Osteocyte (in vitro differentiated cells): Measurements from ENCODE around the gene RHBDL1. TPM values are rescaled to one million over a fixed set of nuclear protein-coding genes. Genes with fewer than 3 reads are reported as not detected.

ENCODE experiments used
- DNase-seq: peaks from one replicate; pipeline ENCODE4 v3.0.0; 2021; ENCODE audit warnings: mixed read lengths; ENCODE audit not compliant: unreplicated experiment; ENCODE audit errors: extremely low spot score
- H3K27ac Mint-ChIP-seq: one replicate; pipeline ENCODE4 v1.8.0; 2021; ENCODE audit warnings: mild to moderate bottlenecking, mixed read lengths; ENCODE audit not compliant: unreplicated experiment
- H3K27me3 Mint-ChIP-seq: one replicate; pipeline ENCODE4 v1.8.0; 2021; ENCODE audit warnings: mixed read lengths; ENCODE audit not compliant: unreplicated experiment
- H3K36me3 Mint-ChIP-seq: one replicate; pipeline ENCODE4 v1.8.0; 2021; ENCODE audit warnings: mixed read lengths; ENCODE audit not compliant: unreplicated experiment
- H3K4me1 Mint-ChIP-seq: one replicate; pipeline ENCODE4 v1.8.0; 2021; ENCODE audit warnings: mixed read lengths; ENCODE audit not compliant: unreplicated experiment
- H3K4me3 Mint-ChIP-seq: one replicate; pipeline ENCODE4 v1.8.0; 2021; ENCODE audit warnings: mild to moderate bottlenecking, moderate library complexity, mixed read lengths; ENCODE audit not compliant: unreplicated experiment
- H3K9me3 Mint-ChIP-seq: one replicate; pipeline ENCODE4 v1.8.0; 2021; ENCODE audit warnings: mixed read lengths; ENCODE audit not compliant: unreplicated experiment
- total RNA-seq: library from RNA; stranded (reverse); gene quantifications from 2 replicates; pipeline ENCODE4 v1.2.1, GENCODE V29; 2021
- TF ChIP-seq, protein P1 (sequence below): fragments of 200-600 bp; sonication (generic); IDR thresholded peaks from 2 replicates; pipeline ENCODE4 v1.5.0; 2021; ENCODE audit warnings: antibody characterized with exemption, mild to moderate bottlenecking, moderate library complexity

Gene RHBDL1
- total RNA-seq, 1 donor from 2014 or later, result 5.4 TPM

DNA sequence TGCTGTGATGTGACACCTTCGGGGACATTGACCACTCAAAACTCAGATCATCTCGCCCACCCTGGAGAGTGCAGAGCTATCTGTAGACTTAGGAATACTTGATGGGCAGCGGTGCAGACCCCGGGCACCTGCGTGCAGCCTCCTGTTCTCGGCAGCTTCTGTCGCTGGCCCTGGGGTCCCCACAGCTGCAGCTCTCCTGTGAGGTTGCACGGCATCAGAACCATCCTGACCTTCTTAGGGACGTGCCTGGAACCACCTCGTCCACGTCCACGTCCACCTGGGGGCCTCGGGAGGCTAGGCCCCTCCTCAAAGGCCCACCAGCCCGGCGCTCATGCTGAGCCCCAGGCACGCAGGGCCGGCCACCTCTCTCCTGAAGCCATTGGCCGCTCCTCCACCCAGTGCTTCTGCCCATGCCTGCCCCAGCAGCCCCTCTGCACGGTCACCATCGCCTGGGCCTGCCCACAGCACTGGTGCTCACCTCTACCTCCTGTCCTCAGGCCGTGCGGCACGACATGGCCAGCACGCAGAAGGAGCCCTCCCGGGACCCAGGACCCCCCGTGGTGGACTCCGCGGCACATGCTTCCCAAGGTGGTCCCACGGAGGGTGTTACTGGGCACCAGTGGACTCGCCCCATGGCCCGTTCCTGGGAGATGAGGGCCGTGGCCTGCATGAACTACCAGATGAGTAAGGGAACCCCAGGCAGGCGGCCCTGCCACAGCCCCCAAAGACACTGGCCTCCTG, 47.0 kb upstream of the RHBDL1 start:
- TF ChIP-seq, protein P1, sequence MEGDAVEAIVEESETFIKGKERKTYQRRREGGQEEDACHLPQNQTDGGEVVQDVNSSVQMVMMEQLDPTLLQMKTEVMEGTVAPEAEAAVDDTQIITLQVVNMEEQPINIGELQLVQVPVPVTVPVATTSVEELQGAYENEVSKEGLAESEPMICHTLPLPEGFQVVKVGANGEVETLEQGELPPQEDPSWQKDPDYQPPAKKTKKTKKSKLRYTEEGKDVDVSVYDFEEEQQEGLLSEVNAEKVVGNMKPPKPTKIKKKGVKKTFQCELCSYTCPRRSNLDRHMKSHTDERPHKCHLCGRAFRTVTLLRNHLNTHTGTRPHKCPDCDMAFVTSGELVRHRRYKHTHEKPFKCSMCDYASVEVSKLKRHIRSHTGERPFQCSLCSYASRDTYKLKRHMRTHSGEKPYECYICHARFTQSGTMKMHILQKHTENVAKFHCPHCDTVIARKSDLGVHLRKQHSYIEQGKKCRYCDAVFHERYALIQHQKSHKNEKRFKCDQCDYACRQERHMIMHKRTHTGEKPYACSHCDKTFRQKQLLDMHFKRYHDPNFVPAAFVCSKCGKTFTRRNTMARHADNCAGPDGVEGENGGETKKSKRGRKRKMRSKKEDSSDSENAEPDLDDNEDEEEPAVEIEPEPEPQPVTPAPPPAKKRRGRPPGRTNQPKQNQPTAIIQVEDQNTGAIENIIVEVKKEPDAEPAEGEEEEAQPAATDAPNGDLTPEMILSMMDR, result no peak
- DNase-seq, result no peak
- H3K27me3 Mint-ChIP-seq, result no peaks in the 10 kb centered on the region
- no peak overlapping the region for H3K27ac Mint-ChIP-seq
- H3K9me3 Mint-ChIP-seq, result no peaks in the 10 kb centered on the region
- no peak overlapping the region for H3K4me3 Mint-ChIP-seq
- peaks cover 36% of the 10 kb centered on the region for H3K4me1 Mint-ChIP-seq
- H3K36me3 Mint-ChIP-seq, result peaks cover 4% of the 10 kb centered on the region

DNA sequence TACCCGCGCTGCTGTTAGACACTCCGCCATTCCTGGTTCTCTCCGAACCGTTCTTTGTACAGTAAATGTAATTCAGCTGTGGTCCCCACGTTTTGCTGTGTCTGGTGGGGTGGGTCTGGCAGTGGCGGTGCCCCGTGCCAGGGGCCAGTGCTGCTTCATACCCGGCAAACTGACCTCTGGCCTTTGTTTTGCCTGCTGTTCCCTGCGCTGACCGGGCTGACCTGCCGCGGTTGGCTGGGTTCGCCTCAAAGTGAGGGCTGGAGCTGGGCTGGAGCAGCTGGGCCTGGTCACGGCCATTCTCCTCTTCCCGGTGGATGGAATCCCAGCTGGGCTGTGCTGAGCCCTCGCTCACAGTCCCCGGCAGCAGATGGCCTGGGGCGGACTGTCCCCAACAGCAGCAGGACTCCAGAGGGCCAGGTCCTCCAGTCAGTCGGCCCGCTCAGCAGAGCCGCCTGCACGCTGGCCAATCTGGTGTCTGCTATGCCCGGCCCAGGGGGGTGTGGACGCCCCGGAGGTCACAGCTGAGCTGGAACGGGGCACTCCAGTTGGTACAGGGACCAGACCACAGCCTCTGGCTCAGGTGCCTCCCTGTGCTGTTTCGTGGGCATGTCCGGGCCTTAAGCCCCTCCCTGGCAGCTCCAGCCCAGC, 46.2 kb upstream of the RHBDL1 start:
- H3K4me3 Mint-ChIP-seq, result no peak overlapping the region
- H3K4me1 Mint-ChIP-seq, result peaks cover 36% of the 10 kb centered on the region
- no peaks in the 10 kb centered on the region for H3K27me3 Mint-ChIP-seq
- DNase-seq, result no peak
- H3K27ac Mint-ChIP-seq, result peak overlapping the region; percentile 23
- no peaks in the 10 kb centered on the region for H3K9me3 Mint-ChIP-seq
- TF ChIP-seq, protein P1, result no peak
- H3K36me3 Mint-ChIP-seq, result peaks cover 4% of the 10 kb centered on the region

DNA sequence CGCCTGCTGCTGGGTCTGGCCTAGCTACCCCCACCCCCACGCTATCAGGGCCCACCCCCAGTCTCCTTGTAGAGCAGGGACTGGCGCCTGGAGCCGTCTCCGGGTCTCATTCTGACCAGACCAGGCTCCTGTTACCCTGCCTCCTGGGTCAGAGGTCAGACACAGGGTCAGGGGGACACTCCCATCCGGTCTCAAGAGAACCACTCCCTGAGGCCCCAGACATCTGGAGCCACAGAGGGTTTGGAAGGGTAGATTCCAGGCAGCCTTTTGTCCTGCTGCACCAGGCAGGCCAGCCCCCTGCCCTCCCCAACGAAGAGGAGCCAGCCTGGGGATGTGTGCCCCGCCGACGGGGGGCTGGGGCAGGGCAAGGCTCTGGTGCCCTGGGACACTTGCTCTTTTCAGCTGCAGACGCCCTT, 45.6 kb upstream of the RHBDL1 start:
- Mint-ChIP-seq H3K9me3 (no peaks in the 10 kb centered on the region), H3K27ac (no peak overlapping the region), H3K4me1 (peaks cover 40% of the 10 kb centered on the region), H3K27me3 (no peaks in the 10 kb centered on the region), H3K4me3 (no peak overlapping the region), H3K36me3 (peaks cover 4% of the 10 kb centered on the region)
- TF ChIP-seq, protein P1, result no peak
- no peak for DNase-seq

DNA sequence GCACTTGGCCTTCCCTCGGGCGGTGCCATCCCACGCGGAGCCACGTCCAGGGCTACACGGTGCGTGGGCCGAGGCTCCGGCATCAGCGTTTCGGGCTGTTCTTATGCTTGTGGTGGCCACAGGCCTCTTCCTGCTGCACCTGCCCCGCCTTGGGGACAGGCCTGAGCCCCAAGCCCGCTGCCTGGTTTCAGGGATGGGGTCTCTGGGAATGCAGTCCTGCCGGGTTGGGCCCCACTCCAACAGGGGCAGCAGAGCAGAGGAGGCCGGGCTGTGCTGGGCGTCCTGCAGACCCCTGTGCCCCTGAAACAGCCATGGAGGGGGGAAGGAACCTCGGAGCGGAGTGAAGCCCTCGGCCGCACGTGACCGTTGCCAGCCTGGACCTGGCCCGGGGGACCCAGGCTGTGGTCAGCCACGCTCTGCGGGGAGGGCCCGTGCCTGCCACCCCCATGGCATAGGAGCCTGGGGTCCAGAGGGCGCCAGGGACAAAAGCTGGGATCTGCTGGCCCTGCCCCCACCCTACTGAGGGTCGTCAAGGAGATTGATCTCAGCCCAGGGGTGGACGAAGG, 45.1 kb upstream of the RHBDL1 start:
- TF ChIP-seq, protein P1, result no peak
- no peaks in the 10 kb centered on the region for H3K9me3 Mint-ChIP-seq
- peaks cover 4% of the 10 kb centered on the region for H3K36me3 Mint-ChIP-seq
- no peaks in the 10 kb centered on the region for H3K27me3 Mint-ChIP-seq
- DNase-seq, result no peak
- H3K4me1 Mint-ChIP-seq, result peaks cover 41% of the 10 kb centered on the region
- H3K4me3 Mint-ChIP-seq, result no peak overlapping the region
- H3K27ac Mint-ChIP-seq, result no peak overlapping the region

DNA sequence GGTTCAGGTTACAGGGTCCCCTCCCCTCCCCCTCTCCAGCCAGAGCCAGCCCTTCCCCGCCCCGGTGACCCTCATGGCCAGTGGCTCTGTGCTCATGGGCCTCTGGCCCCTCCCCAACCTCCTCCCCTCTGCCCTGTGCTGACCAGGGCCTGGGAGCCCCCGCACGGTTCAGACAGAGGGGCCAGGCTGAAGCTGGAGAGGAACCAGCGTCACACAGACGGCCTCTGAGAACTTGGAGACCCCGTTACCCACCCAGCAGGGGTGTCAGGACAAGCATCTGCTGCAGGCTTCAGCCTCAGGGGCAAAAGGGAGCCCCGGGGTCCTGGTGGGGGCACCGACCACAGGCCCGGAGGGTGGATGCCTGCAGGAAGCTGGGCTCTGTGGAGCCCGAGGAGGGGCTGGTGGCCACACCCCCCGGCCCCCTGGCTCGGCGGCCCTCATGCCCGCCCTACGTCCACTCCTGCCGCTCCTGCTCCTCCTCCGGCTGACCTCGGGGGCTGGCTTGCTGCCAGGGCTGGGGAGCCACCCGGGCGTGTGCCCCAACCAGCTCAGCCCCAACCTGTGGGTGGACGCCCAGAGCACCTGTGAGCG, 44.6 kb upstream of the RHBDL1 start, which contains the start of gene WFIKKN1:
Gene WFIKKN1, plus strand, starts transcription at position 171 of the 591 bp plus-strand sequence. Its CDS starts 269 bp downstream, at position 440.
- no peak within 1 kb of the TSS for H3K4me3 Mint-ChIP-seq
- no peaks in the 10 kb centered on the region for H3K9me3 Mint-ChIP-seq
- H3K36me3 Mint-ChIP-seq, result peaks cover 4% of the 10 kb centered on the region
- peaks cover 41% of the 10 kb centered on the region for H3K4me1 Mint-ChIP-seq
- no peaks in the 10 kb centered on the region for H3K27me3 Mint-ChIP-seq
- peak; percentile 86 for DNase-seq
- H3K27ac Mint-ChIP-seq, result no peak within 1 kb of the TSS
- TF ChIP-seq, protein P1, result no peak
